Osteocyte (in vitro differentiated cells): ENCODE results near the gene POLH. TPM values are rescaled to one million over a fixed set of nuclear protein-coding genes. Genes with fewer than 3 reads are reported as not detected.
"Not testable (repeated sequence)": the region's sequence is repeated elsewhere in the genome, so short reads cannot be mapped to it uniquely, and the experiment has no call there.

Source experiments
- DNase-seq: peaks from one replicate; pipeline ENCODE4 v3.0.0; 2021; ENCODE audit warnings: mixed read lengths; ENCODE audit not compliant: unreplicated experiment; ENCODE audit errors: extremely low spot score
- H3K27ac Mint-ChIP-seq: one replicate; pipeline ENCODE4 v1.8.0; 2021; ENCODE audit warnings: mild to moderate bottlenecking, mixed read lengths; ENCODE audit not compliant: unreplicated experiment
- H3K27me3 Mint-ChIP-seq: one replicate; pipeline ENCODE4 v1.8.0; 2021; ENCODE audit warnings: mixed read lengths; ENCODE audit not compliant: unreplicated experiment
- H3K36me3 Mint-ChIP-seq: one replicate; pipeline ENCODE4 v1.8.0; 2021; ENCODE audit warnings: mixed read lengths; ENCODE audit not compliant: unreplicated experiment
- H3K4me1 Mint-ChIP-seq: one replicate; pipeline ENCODE4 v1.8.0; 2021; ENCODE audit warnings: mixed read lengths; ENCODE audit not compliant: unreplicated experiment
- H3K4me3 Mint-ChIP-seq: one replicate; pipeline ENCODE4 v1.8.0; 2021; ENCODE audit warnings: mild to moderate bottlenecking, moderate library complexity, mixed read lengths; ENCODE audit not compliant: unreplicated experiment
- H3K9me3 Mint-ChIP-seq: one replicate; pipeline ENCODE4 v1.8.0; 2021; ENCODE audit warnings: mixed read lengths; ENCODE audit not compliant: unreplicated experiment
- total RNA-seq: library from RNA; stranded (reverse); gene quantifications from 2 replicates; pipeline ENCODE4 v1.2.1, GENCODE V29; 2021
- TF ChIP-seq, protein P1 (sequence below): fragments of 200-600 bp; sonication (generic); IDR thresholded peaks from 2 replicates; pipeline ENCODE4 v1.5.0; 2021; ENCODE audit warnings: antibody characterized with exemption, mild to moderate bottlenecking, moderate library complexity

The POLH gene
- total RNA-seq, 1 donor from 2014 or later, result 27.7 TPM

GRCh38 chr6:43582911-43583310 is 6.9 kb downstream of the POLH start:
- Mint-ChIP-seq H3K4me1 (peaks cover 12% of the 10 kb centered on the region), H3K27me3 (no peaks in the 10 kb centered on the region), H3K36me3 (peaks cover 30% of the 10 kb centered on the region), H3K9me3 (no peaks in the 10 kb centered on the region), H3K4me3 (no peak overlapping the region), H3K27ac (no peak overlapping the region)
- TF ChIP-seq, protein P1, sequence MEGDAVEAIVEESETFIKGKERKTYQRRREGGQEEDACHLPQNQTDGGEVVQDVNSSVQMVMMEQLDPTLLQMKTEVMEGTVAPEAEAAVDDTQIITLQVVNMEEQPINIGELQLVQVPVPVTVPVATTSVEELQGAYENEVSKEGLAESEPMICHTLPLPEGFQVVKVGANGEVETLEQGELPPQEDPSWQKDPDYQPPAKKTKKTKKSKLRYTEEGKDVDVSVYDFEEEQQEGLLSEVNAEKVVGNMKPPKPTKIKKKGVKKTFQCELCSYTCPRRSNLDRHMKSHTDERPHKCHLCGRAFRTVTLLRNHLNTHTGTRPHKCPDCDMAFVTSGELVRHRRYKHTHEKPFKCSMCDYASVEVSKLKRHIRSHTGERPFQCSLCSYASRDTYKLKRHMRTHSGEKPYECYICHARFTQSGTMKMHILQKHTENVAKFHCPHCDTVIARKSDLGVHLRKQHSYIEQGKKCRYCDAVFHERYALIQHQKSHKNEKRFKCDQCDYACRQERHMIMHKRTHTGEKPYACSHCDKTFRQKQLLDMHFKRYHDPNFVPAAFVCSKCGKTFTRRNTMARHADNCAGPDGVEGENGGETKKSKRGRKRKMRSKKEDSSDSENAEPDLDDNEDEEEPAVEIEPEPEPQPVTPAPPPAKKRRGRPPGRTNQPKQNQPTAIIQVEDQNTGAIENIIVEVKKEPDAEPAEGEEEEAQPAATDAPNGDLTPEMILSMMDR, result no peak
- DNase-seq, result no peak

DNA sequence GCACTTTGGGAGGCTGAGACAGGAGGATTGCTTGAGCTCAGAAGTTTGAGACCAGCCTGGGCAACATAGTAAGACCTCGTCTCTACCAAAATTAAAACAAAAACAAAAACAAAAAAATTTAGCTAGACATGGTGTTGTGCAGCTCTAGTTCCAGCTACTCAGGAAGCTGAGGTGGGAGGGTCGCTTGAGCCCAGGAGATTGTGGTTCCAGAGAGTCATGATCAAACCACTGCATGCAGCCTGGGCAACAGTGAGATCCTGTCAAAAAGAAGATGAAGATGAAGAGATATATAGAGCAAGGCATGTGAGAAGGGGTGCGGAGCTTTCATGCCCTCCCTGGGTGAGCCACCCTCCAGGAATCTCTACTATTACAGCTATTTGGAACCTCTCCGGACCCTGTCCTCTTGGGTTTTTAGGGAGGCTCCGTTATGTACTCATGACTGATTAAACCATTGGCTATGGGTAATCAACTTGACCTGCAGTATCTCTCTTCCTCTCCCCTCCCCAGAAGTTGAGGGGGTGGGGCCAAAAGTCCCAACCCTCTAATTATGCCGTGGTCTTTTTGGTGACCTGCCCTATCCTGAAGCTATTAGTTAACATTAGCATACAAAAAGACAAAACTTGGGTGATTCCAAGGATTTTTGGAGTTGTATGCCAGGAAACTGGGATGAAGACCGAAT is 9.0 kb downstream of the POLH start:
- DNase-seq, result no peak
- Mint-ChIP-seq H3K9me3 (no peaks in the 10 kb centered on the region), H3K36me3 (peaks cover 33% of the 10 kb centered on the region), H3K27me3 (no peaks in the 10 kb centered on the region), H3K4me3 (no peak overlapping the region), H3K4me1 (no peaks in the 10 kb centered on the region), H3K27ac (no peak overlapping the region)
- TF ChIP-seq, protein P1, result no peak

- H3K4me1 Mint-ChIP-seq, result no peaks in the 10 kb centered on the region
- H3K9me3 Mint-ChIP-seq, result no peaks in the 10 kb centered on the region
- H3K27ac Mint-ChIP-seq, result no peak overlapping the region
- H3K27me3 Mint-ChIP-seq, result no peaks in the 10 kb centered on the region
- H3K4me3 Mint-ChIP-seq, result no peak overlapping the region
- TF ChIP-seq, protein P1, result no peak
- no peak for DNase-seq
- peaks cover 37% of the 10 kb centered on the region for H3K36me3 Mint-ChIP-seq
Measured at GRCh38 chr6:43588194-43588593, 12.2 kb downstream of the POLH start.

GRCh38 chr6:43589564-43589963 is 13.6 kb downstream of the POLH start:
- H3K27ac Mint-ChIP-seq, H3K4me1 Mint-ChIP-seq, H3K9me3 Mint-ChIP-seq: not testable (repeated sequence)

GRCh38 chr6:43593938-43594337 is 18.0 kb downstream of the POLH start:
- H3K27ac Mint-ChIP-seq, result no peak overlapping the region
- H3K4me3 Mint-ChIP-seq, result no peak overlapping the region
- peaks cover 22% of the 10 kb centered on the region for H3K36me3 Mint-ChIP-seq
- TF ChIP-seq, protein P1, result no peak
- no peak for DNase-seq
- H3K9me3 Mint-ChIP-seq, result no peaks in the 10 kb centered on the region
- H3K27me3 Mint-ChIP-seq, result no peaks in the 10 kb centered on the region
- H3K4me1 Mint-ChIP-seq, result no peaks in the 10 kb centered on the region

More at GRCh38 chr6:43589564-43589963, 13.6 kb downstream of the POLH start:
- H3K27me3 Mint-ChIP-seq, DNase-seq, H3K4me3 Mint-ChIP-seq: not testable (repeated sequence)
- peaks cover 28% of the 10 kb centered on the region for H3K36me3 Mint-ChIP-seq
